Peyer's patch (tissue), 4 donors: ENCODE results near the gene MST1. TPM values are rescaled to one million over a fixed set of nuclear protein-coding genes. Genes with fewer than 3 reads are reported as not detected.
A peak's percentile ranks its signal among the peaks of the same experiment; 100 is the strongest.

Source experiments
- DNase-seq, 3 donors: peaks; one replicate each; pipeline ENCODE4 v3.0.0-alpha.2; 2017 to 2019
- H3K27ac ChIP-seq, 4 donors: fragments of 200-600 bp; sonication (generic); one replicate each; pipeline ENCODE4 v1.5.1; 2016 to 2019
- H3K27me3 ChIP-seq, 2 donors: fragments of 200-600 bp; sonication (generic); one replicate each; pipeline ENCODE4 v1.5.1; 2019
- H3K36me3 ChIP-seq, 3 donors: fragments of 200-600 bp; sonication (generic); one replicate each; pipeline ENCODE4 v1.5.1; 2016 to 2019
- H3K4me1 ChIP-seq, 4 donors: fragments of 200-600 bp; sonication (generic); one replicate each; pipeline ENCODE4 v1.5.1; 2016 to 2019
- H3K4me3 ChIP-seq, 4 donors: fragments of 200-600 bp; sonication (generic); 1 replicate in 3 of 4; 2 replicates in 1 of 4; pipeline ENCODE4 v1.5.1; 2016 to 2019; ENCODE audit warnings: mild to moderate bottlenecking in 1 of 4
- H3K9me3 ChIP-seq, 4 donors: fragments of 200-600 bp; sonication (generic); one replicate each; pipeline ENCODE4 v1.5.1; 2016 to 2019; ENCODE audit warnings: mild to moderate bottlenecking in 1 of 4
- POLR2A ChIP-seq, 2 donors: fragments of 450-650 bp; IDR thresholded peaks; one replicate each; pipeline ENCODE4 v1.5.1; 2017; ENCODE audit warnings: antibody characterized with exemption in 2 of 2, mild to moderate bottlenecking in 2 of 2, moderate library complexity in 2 of 2
- total RNA-seq, 4 donors: library from RNA; depleted of rRNA; stranded (reverse); fragments of >200 nt; gene quantifications; one replicate each; pipeline ENCODE4 v1.1.0, GENCODE V29; 2016
- TF ChIP-seq, protein P1 (sequence below), 6 experiments: fragments of 450-650 bp in 4 of 6; fragments of 200-600 bp in 2 of 6; sonication (generic) in 1 of 6; IDR thresholded peaks; one replicate each; pipeline ENCODE4 v1.5.1; 2017 to 2019; ENCODE audit warnings: antibody characterized with exemption in 6 of 6, mild to moderate bottlenecking in 3 of 6, moderate library complexity in 1 of 6

MST1 gene
- total RNA-seq, 4 donors from 2014 or later, result 52.0 to 156 (median 93.3) TPM

DNA sequence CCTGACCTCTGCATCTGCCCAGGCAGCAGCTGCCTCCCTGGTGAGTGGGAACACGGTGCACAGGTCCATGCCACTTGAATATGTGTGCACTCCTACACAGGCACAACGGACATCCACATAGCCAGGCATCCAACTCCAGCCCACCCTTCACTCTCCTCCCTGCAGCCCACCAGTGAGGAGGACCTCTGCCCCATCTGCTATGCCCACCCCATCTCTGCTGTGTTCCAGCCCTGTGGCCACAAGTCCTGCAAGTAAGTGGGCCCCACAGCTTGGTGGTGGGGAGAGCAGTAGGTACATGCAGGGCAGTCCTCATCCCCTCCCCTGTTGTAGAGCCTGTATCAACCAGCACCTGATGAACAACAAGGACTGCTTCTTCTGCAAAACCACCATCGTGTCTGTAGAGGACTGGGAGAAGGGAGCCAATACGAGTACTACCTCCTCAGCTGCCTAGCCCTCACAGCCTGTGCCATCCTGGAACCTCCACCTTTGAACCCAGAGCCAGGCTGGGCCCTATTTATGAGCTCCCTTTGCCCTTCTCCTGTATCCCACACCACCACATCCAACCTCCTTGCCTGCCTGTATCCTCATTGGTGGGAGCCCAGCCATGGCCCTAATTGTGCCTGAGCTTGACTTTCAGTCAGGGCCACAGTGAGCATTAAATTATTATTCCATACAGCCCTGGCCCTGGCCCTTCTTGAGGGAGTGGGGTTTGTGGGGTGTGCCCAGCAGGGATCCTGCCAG, 31.8 kb upstream of the MST1 start:
- Histone ChIP-seq H3K4me1 (peaks cover 3 to 64% (median 15%) of the 10 kb centered on the region in 4 donors), H3K27me3 (no peaks in the 10 kb centered on the region), H3K36me3 (peaks cover 0 to 28% (median 0%) of the 10 kb centered on the region in 3 donors), H3K9me3 (no peaks in the 10 kb centered on the region), H3K27ac (peak overlapping the region in 1 of 4 donors; percentile 12), H3K4me3 (no peak overlapping the region)
- DNase-seq, result peak in 1 of 3 donors; percentile 55
- no peak for TF ChIP-seq POLR2A (IDR thresholded peaks at IDR 0.05)
- TF ChIP-seq, protein P1, sequence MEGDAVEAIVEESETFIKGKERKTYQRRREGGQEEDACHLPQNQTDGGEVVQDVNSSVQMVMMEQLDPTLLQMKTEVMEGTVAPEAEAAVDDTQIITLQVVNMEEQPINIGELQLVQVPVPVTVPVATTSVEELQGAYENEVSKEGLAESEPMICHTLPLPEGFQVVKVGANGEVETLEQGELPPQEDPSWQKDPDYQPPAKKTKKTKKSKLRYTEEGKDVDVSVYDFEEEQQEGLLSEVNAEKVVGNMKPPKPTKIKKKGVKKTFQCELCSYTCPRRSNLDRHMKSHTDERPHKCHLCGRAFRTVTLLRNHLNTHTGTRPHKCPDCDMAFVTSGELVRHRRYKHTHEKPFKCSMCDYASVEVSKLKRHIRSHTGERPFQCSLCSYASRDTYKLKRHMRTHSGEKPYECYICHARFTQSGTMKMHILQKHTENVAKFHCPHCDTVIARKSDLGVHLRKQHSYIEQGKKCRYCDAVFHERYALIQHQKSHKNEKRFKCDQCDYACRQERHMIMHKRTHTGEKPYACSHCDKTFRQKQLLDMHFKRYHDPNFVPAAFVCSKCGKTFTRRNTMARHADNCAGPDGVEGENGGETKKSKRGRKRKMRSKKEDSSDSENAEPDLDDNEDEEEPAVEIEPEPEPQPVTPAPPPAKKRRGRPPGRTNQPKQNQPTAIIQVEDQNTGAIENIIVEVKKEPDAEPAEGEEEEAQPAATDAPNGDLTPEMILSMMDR (IDR thresholded peaks at IDR 0.05), result no peak

DNA sequence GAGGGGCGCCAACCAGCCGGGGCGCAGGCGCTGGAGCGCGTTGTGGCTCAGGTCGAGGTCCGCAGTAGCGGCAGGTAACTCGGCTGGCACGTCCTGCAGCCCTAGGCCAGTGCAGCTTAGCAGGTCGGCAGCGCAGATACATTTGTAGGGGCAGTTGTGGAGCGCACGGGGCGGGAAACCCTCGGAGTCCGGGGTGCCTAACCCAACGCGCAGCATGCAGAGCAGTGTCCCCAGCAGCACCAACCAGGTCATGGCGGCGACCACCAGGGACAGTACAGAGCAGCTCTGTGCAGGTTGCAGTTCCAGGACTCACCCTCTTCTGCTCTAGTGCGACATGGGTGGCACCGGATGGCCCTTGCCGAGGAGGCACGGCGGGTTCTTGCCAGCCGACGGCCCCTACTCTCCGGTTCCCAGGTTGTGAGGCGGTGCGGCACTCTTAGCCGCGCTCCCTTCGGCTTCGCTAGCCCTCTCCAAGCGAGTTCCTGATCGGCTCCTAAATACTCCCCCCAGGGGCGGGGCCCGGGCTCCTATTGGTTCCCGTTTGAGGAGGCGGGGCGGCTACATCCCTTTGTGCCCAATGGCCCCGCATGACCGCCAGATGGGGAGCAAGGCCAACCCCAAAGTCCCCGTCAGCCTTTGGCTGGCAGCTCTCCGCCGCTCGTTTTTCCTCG, 30.1 kb upstream of the MST1 start, which contains the start of gene AMIGO3:
Gene AMIGO3 (minus strand): TSS at position 471 of the 671 bp plus-strand sequence. CDS start 219 bp downstream, at position 252.
- Histone ChIP-seq H3K27me3 (no peaks in the 10 kb centered on the region), H3K27ac (peak within 1 kb of the TSS; percentile 65 to 77 (median 73)), H3K4me1 (peaks cover 0 to 48% (median 10%) of the 10 kb centered on the region in 4 donors), H3K9me3 (no peaks in the 10 kb centered on the region), H3K4me3 (peak within 1 kb of the TSS; percentile 52 to 59 (median 55)), H3K36me3 (peaks cover 0 to 37% (median 0%) of the 10 kb centered on the region in 3 donors)
- TF ChIP-seq, protein P1 (IDR thresholded peaks at IDR 0.05), result peak; percentile 31 to 77 (median 66)
- TF ChIP-seq POLR2A (IDR thresholded peaks at IDR 0.05), result peak; percentile 65 to 87
- DNase-seq, result peak; percentile 96 to 98 (median 98)

GRCh38 chr3:49718858-49719213, 29.6 kb upstream of the MST1 start:
- Histone ChIP-seq H3K27me3 (no peaks in the 10 kb centered on the region), H3K27ac (peak overlapping the region in 1 of 4 donors; percentile 77), H3K36me3 (peaks cover 0 to 40% (median 0%) of the 10 kb centered on the region in 3 donors), H3K4me3 (peak overlapping the region; percentile 52 to 59 (median 55)), H3K4me1 (peaks cover 0 to 47% (median 10%) of the 10 kb centered on the region in 4 donors), H3K9me3 (no peaks in the 10 kb centered on the region)
- DNase-seq, result no peak
- no peak for TF ChIP-seq POLR2A (IDR thresholded peaks at IDR 0.05)
- TF ChIP-seq, protein P1 (IDR thresholded peaks at IDR 0.05), result no peak

- no peak for TF ChIP-seq POLR2A (IDR thresholded peaks at IDR 0.05)
- TF ChIP-seq, protein P1 (IDR thresholded peaks at IDR 0.05), result no peak
- H3K4me3 ChIP-seq, result peak overlapping the region in 2 of 4 donors; percentile 52 to 57
- H3K27me3 ChIP-seq, result no peaks in the 10 kb centered on the region
- peaks cover 0 to 46% (median 0%) of the 10 kb centered on the region in 3 donors for H3K36me3 ChIP-seq
- no peak overlapping the region for H3K27ac ChIP-seq
- H3K4me1 ChIP-seq, result peaks cover 0 to 47% (median 10%) of the 10 kb centered on the region in 4 donors
- no peaks in the 10 kb centered on the region for H3K9me3 ChIP-seq
- no peak for DNase-seq
Observed at GRCh38 chr3:49717959-49718857, 28.9 kb upstream of the MST1 start.
